Putamen (tissue), 1 donor: ENCODE data around the gene ACVR1B.

Experiments used
- DNase-seq: peaks from one replicate; pipeline ENCODE4 v3.0.0-alpha.2; 2016; ENCODE audit warnings: low spot score

ACVR1B gene

DNA sequence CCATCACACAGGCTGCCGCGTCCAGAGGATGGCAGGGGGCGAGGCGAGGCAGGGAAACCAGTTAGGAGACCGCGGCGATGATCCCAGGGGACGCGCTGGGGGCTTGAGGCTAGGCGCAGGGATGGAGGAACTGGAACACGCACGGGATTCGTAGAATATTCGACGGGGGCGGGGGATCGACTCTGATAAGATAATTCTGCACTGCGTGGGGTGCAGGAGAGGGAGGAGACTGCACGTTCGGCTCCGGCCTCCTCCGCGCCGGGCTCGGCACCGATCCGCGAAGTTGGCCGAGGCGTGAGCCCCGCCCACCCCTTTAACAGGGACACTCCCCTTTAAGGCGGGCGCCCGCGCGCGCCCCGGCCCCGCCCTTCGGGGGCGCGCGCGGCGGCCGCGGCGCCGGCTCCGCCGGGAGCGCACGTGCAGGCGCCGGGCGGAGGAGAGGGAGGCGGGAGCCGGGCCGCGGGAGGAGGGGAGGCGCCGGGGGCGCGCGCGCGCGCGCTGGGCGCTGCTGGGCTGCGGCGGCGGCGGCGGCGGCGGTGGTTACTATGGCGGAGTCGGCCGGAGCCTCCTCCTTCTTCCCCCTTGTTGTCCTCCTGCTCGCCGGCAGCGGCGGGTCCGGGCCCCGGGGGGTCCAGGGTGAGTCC is at the start of gene ACVR1B:
TSS of gene ACVR1B (plus strand) at position 501 of the 644 bp plus-strand sequence. CDS start at position 546, 45 bp downstream.
- peak; percentile 91 for DNase-seq

DNA sequence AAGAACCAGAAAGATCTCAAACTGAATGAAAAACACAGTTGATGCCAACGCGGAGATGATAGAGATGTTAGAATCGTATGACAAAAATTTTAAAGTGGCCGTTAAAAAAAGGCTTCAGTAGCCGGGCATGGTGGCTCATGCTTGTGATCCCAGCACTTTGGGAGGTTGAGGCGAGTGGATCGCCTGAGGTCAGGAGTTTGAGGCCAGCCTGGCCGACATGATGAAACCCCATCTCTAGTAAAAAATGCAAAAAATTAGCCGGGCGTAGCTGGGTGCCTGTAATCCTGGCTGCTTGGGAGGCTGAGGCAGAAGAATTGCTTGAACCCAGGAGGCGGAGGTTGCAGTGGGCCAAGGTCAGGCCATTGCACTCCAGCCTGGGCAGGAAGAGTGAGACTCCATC is 49.6 kb upstream of the ACVR1B start:
- DNase-seq, result no peak

DNA sequence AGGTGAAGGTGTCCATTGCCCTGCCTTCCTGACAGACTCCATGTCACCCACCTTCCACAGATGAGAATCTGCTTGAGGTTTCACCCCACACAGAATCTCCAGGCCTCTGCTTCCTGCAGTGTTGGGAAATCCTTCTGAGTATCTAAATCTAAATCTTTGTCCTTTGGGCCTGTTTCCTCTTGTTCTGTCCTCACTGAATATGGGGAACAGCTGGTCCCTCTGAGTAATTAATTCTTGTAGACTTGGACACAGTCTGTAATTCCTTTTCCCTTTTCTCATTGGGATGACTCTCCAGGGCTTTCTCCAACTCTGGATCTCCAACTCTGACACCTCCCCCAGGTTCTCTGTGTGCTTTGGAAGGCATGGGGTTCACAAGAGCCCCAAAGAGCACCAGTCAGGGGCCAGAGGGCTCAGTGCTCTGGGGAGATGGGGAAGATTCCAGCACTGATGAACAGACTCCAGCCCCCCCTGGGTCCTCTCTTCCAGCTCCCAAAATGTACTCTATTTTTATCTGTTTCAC is 46.5 kb upstream of the ACVR1B start:
- no peak for DNase-seq

DNA sequence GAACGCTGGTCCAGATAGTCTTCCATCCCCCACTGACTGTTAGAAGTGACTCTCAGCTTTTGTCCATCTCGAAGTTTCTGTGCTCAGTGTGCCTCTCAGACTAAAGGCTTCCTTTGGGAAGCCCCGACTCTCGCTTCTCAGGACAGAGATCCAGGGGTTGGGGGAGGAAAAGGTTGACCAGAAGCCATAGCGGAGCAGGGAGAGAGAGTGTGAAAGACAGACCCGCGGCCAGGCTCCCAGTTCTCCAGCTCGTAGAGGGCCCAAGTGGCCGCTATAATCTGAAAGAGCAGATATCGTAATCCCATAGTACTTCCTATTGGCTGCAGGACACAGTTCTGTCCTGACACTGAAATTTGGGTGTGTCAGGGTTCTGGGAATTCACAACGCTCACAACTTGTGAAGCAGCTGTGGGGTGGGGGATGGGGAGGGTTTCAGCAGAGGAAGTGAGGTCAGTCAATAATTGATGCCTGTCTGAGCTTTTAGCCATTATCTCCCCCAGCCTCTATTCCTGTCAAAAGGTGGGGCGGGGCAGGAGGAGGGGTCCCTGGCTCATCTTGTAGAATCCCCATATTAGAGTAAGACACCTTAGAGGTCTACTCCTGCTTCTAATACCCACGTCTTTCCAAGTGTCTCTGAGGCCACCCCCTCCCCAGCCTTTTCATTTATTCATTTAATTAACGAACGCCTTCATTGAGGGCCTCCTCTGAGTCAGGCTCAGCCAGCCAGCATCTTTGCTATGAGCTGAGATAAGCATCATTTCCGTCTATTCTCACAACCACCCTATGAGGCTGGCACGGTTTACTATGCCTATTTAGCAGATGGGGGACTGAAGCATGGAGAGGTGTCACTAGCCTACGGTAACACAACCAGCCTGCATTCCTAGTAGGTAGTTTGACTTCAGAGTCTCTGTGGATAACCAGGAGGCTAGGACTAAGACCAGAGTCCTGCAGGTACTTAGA is 45.7 kb upstream of the ACVR1B start:
- DNase-seq, result no peak

DNA sequence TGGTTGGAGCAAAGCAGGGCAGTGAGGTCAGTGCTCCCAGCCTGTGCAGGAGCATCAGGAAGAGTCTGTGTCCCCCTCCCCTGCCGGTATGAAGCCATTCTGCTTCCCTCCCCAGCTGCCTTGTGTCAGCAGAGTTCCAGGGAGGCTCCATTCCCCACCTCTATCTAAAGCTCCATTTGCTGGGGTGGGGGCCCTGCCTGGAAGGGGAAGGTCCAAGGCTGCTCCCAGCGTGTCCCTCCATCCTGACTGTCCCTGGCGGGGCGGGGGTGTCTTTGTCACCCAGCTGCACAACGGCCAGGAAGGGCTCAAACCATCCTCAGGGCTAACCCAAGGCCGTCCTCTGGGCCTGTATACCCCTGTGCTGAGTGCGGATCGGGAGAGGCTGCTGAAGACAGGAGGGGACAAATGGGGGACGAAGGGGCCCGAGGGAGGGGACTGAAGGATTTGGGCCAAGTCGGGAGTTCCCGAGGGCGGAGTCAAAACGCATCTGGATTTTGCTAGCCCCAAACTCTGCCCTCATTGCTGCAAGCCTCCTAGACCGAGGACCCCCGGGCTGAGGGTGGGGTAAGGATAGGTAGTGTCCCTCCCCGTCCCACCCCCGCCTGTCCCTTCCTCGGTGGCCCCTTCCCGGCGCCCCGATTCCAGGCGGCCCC is 44.9 kb upstream of the ACVR1B start:
- no peak for DNase-seq

DNA sequence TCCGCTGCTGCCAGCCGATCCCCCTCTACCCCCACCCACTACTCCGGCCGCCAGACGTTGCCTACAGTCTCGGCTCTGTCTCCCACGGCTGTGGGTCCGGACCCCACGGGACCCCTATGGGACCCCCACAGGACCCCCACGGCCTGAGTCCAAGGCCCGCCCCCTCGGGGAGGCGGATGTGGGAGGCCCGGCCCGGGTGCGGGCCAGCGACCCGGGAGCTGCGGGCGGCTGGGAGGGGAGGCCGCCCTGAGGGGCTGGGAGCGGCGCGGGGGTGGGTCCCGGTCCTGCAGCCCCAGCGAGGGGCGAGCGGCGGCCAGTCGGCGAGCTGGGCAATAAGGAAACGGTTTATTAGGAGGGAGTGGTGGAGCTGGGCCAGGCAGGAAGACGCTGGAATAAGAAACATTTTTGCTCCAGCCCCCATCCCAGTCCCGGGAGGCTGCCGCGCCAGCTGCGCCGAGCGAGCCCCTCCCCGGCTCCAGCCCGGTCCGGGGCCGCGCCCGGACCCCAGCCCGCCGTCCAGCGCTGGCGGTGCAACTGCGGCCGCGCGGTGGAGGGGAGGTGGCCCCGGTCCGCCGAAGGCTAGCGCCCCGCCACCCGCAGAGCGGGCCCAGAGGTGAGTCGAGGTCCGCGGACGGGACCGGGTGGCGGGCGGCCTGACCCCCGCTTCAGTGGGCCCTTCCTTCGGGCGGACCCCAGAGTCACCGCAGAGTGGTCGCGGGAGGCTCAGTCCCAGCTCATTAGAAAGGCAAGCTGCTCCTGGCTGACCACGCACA is 44.2 kb upstream of the ACVR1B start, which contains the start of gene ACVRL1:
TSS of gene ACVRL1 (plus strand) at position 422 of the 773 bp plus-strand sequence. CDS start 4,971 bp downstream, outside the sequence.
- no peak for DNase-seq

DNA sequence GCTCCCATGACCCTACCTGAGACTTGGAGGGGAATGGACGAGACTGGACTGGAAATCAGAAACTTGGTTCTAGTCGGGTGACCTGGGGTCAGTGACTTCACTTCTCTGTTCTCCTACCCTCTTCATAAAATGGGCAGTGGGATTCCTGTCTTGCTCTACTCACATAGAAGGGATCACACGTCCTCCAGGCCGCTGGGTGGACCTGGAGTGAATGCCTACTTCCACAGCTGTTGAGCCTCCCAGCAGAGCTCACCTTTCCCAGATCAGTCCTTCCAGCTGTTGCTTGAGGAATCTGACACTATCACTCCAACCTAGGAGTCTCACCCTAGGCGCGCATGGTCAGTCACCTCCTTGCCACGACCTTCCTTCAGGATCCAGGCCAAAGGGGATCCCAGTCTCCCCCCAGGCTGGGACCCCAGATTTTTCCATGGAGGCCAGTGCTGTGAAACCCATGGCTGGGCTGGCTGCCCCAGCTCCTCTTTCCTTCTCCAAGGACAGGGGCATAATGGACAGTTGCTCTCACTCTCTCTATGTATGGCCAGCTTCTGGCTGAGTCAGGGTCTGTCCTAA is 43.6 kb upstream of the ACVR1B start:
- no peak for DNase-seq

DNA sequence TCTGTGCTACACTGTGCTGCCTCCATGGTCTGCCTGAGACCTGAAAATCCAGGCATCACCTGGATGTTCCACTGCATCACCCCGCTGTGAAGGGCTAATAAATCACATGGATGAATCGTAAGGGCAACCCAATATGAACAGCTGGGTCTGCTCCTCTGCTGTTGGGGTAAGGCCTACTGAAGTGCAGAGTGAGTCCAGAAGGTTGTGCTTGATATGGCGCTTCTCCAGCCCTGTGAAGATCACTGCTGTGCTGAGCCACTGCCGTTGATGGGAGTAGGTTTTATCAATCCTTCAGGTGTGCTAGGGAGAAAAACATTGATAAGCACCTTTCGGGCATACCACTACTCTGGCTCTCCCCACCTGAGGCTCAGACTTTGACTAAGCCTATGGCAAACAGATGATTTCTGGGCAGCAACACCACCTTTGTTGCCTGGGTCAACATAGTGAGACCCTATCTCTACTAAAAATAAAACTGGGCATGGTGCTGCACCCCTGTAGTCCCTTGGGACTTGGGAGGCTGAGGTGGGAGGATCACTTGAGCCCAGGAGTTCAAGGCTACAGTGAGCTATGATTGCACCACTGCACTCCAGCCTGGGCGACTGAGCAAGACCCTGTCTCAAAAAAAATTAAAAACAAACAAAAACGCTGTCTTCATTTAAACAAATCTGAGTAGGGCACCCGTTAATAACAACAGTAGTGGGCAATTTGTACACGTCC is 42.5 kb upstream of the ACVR1B start:
- no peak for DNase-seq

DNA sequence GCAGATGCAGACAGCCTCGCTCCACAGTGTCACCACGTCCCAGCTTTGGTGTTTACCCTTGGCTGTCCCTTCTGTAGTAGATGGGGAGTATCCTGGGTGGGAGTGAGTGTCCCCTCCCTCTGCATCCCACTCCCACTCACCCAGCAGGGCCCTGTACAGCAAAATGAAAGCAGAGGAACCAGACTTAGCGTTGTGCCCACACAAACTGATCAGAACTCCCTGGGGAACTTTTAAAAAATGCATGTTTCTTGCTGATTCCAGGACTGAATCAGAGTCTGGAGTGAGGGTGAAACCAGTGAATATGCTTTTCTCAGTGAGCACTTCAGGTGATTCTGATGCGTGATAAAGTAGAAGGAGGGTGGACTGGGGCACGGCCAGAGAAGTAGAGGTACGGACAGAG is 41.3 kb upstream of the ACVR1B start:
- no peak for DNase-seq

DNA sequence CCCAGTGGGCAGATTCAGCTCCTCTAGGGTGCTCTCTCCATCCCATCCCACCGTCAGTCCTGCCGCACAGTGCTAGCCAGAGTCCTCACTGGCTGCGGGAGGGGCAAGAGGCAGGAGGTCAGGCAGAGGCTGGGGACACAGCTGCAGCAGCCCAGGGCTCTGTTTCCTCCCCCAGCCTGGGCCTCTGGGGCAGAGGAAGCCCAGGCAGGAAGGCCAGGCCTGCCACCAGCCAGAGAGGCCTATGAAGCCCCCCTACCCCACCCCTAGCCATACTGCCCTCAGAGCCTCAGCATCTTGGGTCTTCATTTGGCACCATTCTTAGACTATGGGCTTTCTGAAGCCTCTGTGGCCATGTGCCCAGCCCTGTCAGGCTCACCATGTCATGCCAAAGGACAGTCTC is 40.8 kb upstream of the ACVR1B start:
- DNase-seq, result no peak

DNA sequence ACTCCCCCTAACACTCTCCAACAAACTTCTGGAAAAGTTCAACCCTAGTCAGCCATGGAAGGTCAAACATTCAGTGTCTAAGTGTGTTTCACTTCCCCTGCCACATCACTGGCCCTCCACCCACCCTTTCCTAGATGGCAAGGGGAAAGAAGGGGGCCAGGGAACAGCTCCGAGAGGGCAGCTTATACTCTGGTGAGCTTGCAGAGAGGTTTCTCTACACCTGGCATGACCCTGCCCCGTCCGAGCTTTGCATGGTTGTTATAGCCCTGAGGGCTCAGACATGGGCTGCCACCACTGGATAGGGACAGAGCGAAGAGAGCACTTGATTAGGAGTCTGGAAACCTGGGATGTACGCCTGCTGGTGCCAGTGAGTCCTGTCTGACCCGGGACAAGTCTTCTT is 40.2 kb upstream of the ACVR1B start:
- no peak for DNase-seq

DNA sequence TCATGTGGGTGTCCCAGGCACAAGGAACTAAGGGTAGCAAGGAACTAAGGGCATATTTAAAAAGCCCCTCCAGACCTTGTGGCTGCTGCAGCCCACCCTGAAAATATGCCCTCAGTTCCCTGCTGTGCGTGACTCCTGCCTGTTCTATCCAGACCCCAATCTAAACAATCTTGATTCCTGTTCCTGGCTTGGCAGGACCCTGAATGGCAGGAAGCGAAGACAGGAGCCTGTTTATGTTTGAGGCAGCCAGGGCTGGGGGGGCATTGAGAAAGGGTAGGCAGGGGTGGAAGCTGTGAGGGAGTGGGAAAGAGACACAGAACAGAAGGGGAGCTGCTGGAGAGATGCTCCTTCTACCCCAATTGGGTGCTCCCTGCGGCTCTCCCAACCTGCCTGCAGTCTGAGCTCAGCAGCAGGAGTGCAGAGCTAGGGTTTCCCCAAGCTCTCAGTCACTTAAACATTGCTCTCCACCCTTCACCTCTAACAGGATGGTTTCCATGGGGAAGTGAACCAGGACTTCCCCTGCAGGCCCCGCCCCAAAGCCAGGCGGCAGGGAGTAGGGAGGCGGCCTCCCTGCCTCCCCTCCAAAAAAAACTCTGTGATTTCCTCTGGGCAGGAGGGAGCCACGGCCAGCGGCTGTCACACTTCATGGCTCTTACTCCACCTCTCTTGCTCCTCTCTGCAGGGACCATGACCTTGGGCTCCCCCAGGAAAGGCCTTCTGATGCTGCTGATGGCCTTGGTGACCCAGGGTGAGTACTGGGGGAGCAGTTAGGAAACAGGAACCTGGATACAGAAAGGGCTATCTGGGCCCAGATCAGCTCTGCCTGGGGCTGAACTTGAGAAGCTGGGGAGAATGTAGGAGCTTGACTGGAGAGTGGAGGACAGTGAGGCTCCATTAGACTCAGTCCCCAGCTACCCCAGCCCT is 39.4 kb upstream of the ACVR1B start:
- DNase-seq, result no peak

DNA sequence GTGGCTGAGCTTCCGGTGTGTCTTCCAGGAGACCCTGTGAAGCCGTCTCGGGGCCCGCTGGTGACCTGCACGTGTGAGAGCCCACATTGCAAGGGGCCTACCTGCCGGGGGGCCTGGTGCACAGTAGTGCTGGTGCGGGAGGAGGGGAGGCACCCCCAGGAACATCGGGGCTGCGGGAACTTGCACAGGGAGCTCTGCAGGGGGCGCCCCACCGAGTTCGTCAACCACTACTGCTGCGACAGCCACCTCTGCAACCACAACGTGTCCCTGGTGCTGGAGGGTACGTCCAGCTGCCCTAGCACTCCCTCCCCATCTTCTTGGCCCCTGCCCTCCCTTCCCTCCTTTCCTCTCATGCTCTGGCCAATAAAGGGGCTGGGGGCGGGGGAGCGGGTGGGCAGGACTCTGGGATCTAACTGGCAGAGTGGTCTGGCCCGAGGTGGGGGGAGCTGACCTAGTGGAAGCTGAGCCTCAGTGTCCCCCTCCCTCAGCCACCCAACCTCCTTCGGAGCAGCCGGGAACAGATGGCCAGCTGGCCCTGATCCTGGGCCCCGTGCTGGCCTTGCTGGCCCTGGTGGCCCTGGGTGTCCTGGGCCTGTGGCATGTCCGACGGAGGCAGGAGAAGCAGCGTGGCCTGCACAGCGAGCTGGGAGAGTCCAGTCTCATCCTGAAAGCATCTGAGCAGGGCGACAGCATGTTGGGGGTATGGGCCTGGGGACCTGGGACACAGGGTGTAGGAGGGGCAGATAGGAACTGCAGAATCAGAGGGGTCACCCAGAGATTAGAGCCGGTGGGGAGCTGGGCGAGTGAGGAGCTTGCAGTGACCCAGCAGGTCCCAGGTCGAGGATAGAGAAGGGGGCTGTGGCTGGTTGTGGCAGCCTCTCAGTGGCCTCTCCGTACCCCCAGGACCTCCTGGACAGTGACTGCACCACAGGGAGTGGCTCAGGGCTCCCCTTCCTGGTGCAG is 38.1 kb upstream of the ACVR1B start:
- DNase-seq, result no peak

DNA sequence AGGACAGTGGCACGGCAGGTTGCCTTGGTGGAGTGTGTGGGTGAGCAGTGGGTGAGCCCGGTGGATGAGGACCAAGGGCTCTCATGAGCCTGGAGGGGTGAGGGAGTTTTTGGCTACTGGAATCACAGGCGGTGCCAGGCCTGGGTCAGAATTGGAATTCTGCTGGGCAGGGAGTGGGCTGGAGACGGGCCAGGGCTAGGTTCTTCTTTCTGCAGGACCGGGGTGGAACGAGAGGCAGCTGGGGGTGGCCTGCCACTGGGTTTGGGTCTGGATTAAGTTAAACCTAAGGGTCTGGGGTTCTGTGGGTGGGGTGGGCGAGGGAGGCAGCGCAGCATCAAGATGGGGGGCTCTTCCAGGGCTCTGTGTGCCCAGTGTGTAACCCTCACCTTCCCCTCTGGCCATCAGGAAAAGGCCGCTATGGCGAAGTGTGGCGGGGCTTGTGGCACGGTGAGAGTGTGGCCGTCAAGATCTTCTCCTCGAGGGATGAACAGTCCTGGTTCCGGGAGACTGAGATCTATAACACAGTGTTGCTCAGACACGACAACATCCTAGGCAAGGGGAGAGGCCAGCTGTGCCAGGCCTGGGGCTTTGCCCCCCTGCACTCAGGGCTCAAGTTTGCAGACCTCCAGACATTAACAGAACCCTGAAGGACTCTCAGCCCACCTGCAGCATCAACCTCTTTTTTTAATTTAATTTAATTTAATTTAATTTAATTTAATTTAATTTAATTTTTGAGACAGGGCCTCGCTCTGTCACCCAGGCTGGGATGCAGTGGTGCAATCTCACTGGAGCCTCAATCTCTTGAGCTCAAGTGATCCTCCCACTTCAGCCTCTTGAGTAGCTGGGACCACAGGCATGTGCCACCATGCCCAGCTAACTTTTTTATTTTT is 37.2 kb upstream of the ACVR1B start:
- no peak for DNase-seq

DNA sequence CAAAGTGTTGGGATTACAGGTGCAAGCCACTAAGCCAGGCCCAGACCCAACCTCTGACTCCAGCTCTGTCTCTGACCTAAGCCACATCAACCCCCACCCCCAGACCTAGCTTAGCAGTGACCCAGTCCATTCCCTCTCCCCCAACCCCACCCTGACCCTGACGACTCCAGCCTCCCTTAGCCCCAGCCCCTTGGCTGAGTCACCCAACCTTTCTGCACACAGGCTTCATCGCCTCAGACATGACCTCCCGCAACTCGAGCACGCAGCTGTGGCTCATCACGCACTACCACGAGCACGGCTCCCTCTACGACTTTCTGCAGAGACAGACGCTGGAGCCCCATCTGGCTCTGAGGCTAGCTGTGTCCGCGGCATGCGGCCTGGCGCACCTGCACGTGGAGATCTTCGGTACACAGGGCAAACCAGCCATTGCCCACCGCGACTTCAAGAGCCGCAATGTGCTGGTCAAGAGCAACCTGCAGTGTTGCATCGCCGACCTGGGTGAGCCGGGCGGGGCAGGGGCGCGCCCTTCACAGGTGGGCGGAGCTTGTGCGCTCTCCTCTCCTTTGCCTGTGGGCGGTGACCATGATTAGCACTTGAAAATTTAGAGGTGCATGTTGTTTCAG is 36.4 kb upstream of the ACVR1B start:
- no peak for DNase-seq

DNA sequence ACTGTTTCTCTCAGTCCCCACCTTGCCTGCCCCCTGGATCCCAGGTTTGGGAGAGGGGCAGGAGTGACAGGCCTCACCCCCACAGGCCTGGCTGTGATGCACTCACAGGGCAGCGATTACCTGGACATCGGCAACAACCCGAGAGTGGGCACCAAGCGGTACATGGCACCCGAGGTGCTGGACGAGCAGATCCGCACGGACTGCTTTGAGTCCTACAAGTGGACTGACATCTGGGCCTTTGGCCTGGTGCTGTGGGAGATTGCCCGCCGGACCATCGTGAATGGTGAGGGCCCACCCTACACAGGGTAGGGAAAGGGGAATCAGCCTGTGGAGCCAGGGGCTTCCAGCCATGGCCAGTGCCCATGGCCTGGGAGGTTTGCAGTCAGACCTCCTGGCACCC is 35.5 kb upstream of the ACVR1B start:
- no peak for DNase-seq
